Activated CD4-positive, alpha-beta T cell treated with anti-CD3 and anti-CD28 coated beads, Interleukin-2, amount 10 ng/mL, durations not matched to agents 24 days and 14 days (primary cell): Measurements from ENCODE around the gene PTCRA. TPM values are rescaled to one million over a fixed set of nuclear protein-coding genes. Genes with fewer than 3 reads are reported as not detected.

ENCODE experiments used
- total RNA-seq: library from RNA; stranded (reverse); gene quantifications from 2 replicates; pipeline ENCODE4 v1.2.3, GENCODE V29; 2022

The PTCRA gene
- total RNA-seq, 1 donor from 2014 or later: not detected

Other genes with a start within 250 kb of the PTCRA start
- not detected in 2 replicates for gene PRPH2, start 193.5 kb upstream of the PTCRA start, total RNA-seq
- gene TBCC, start 169.9 kb upstream of the PTCRA start, total RNA-seq: 18.4 TPM in 2 replicates
- 12.5 and 12.9 TPM in 2 replicates for gene BICRAL, start 134.0 kb upstream of the PTCRA start, total RNA-seq
- gene RPL7L1, start 36.4 kb upstream of the PTCRA start, total RNA-seq: 182 and 189 TPM in 2 replicates
- 45.9 and 49.0 TPM in 2 replicates for gene CNPY3, start 13.4 kb downstream of the PTCRA start, total RNA-seq
- gene GNMT, start 44.7 kb downstream of the PTCRA start, total RNA-seq: 0.24 and 0.70 TPM in 2 replicates
- 24.0 and 24.1 TPM in 2 replicates for gene PEX6, start 63.1 kb downstream of the PTCRA start, total RNA-seq
- 54.2 and 54.6 TPM in 2 replicates for gene PPP2R5D, start 68.5 kb downstream of the PTCRA start, total RNA-seq
- gene MEA1, start 97.9 kb downstream of the PTCRA start, total RNA-seq: 93.5 and 94.3 TPM in 2 replicates
- 73.8 and 77.5 TPM in 2 replicates for gene KLHDC3, start 98.2 kb downstream of the PTCRA start, total RNA-seq
- 79.9 and 83.4 TPM in 2 replicates for gene RRP36, start 105.6 kb downstream of the PTCRA start, total RNA-seq
- 22.6 and 24.7 TPM in 2 replicates for gene CUL7, start 137.8 kb downstream of the PTCRA start, total RNA-seq
- 83.8 and 103 TPM in 2 replicates for gene MRPL2, start 143.4 kb downstream of the PTCRA start, total RNA-seq
- gene KLC4, start 143.6 kb downstream of the PTCRA start, total RNA-seq: 9.5 and 10.7 TPM in 2 replicates
- gene PTK7, start 160.3 kb downstream of the PTCRA start, total RNA-seq: 3.4 and 4.3 TPM in 2 replicates